Adipocyte (in vitro differentiated cells): ENCODE measurements around the gene DCTN1.

Experiments used
- DNase-seq: peaks from one replicate; pipeline ENCODE4 v3.0.0-alpha.2; 2015; ENCODE audit warnings: low read depth
- H3K27me3 ChIP-seq: replicated peaks from 2 replicates; pipeline ENCODE4 v1.7.0; 2013; ENCODE audit warnings: mild to moderate bottlenecking, low read length, moderate library complexity; ENCODE audit not compliant: control insufficient read depth, insufficient read depth
- H3K36me3 ChIP-seq: 2 replicates; pipeline ENCODE4 v1.7.0; 2013; ENCODE audit warnings: low read length, mild to moderate bottlenecking, moderate library complexity; ENCODE audit not compliant: control insufficient read depth, insufficient read depth, severe bottlenecking
- H3K4me1 ChIP-seq: 2 replicates; pipeline ENCODE4 v1.7.0; 2013; ENCODE audit warnings: mild to moderate bottlenecking, low read length, moderate library complexity; ENCODE audit not compliant: control insufficient read depth, insufficient read depth
- H3K4me3 ChIP-seq: 2 replicates; pipeline ENCODE4 v1.7.0; 2013; ENCODE audit warnings: mild to moderate bottlenecking, low read length, moderate library complexity
- H3K9ac ChIP-seq: 2 replicates; pipeline ENCODE4 v1.7.0; 2013; ENCODE audit warnings: mild to moderate bottlenecking, low read length, moderate library complexity
- H3K9me3 ChIP-seq: 2 replicates; pipeline ENCODE4 v1.7.0; 2013; ENCODE audit warnings: mild to moderate bottlenecking, low read length, moderate library complexity; ENCODE audit not compliant: control insufficient read depth

Gene DCTN1

DNA sequence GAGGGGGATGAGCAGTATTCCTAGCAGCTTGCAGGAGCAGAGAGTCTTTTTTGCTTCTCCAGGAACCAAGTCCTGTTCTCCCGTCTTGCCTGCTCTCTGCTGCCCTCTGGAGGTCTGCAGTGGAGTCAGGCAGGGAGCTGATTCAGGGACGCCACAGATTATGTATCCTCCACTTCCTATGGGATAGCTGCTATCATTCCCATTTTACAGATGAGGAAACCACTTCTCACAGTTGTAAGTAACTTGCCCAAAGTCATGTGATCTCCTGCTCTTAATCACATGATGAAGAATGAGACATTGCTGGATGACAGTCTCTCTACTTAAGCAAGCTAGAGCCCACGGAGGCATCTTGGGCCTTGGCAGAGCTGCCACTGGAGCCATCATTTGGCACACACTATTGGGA lies 45.2 kb downstream of the DCTN1 start:
- no peaks in the 10 kb centered on the region for H3K9me3 ChIP-seq
- peaks cover 2% of the 10 kb centered on the region for H3K36me3 ChIP-seq
- no peaks in the 10 kb centered on the region for H3K27me3 ChIP-seq
- no peak overlapping the region for H3K9ac ChIP-seq
- no peak overlapping the region for H3K4me3 ChIP-seq
- no peaks in the 10 kb centered on the region for H3K4me1 ChIP-seq
- DNase-seq, result peak; percentile 88

DNA sequence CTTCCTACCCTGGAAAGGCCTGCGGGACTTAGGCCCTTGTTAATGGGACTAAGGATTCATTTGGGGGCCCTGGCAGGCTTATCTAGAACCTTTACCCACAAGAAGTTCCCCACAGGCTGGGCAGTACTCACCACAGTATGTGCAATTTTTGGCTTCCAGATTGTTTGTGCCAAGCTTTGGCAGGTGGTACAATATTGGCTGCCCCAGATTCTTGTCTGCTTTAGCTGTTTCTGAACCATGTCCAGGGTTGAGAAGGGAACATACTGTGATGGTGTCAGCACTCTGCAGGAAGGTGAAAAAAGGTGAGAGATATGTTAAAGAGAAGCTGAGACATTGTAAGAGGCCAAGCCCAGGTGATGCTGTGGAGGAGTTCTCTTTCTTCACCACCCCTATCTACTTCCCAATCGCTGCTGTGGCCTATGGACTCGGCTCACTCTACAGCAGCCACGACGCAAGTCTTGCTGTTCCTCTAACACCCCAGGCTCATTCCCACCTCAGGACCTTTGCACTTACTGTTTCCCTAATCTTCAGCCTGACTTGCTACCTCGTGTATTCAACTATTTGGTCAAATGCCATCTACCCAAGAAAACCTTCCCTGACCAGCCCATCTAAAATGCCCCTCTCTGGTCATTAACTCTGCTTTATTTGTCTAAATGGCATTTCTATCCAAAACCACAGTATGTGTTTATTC lies 46.1 kb downstream of the DCTN1 start:
- no peaks in the 10 kb centered on the region for H3K4me1 ChIP-seq
- no peaks in the 10 kb centered on the region for H3K27me3 ChIP-seq
- no peak overlapping the region for H3K4me3 ChIP-seq
- no peak for DNase-seq
- peaks cover 6% of the 10 kb centered on the region for H3K36me3 ChIP-seq
- H3K9ac ChIP-seq, result no peak overlapping the region
- no peaks in the 10 kb centered on the region for H3K9me3 ChIP-seq

DNA sequence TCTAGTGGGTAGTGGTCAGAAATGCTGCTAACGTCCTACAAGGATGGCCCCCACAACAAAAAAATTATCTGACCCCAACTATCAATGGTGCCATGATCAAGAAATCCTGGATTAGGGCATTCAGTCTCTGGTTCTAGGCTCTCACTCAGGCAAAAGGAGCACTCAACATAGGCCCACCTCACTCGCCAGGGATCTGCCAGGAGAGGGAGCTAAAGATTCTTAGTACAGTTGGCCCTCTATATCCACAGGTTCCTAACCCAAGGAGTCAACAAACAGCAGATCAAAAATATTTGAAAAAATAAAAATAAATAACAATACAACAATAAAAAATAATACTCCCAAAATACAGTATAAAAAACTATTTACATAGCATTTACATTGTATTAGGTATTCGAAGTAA lies 46.9 kb downstream of the DCTN1 start:
- H3K27me3 ChIP-seq, result no peaks in the 10 kb centered on the region
- H3K9ac ChIP-seq, result no peak overlapping the region
- DNase-seq, result peak; percentile 34
- peaks cover 6% of the 10 kb centered on the region for H3K36me3 ChIP-seq
- H3K4me3 ChIP-seq, result no peak overlapping the region
- H3K9me3 ChIP-seq, result no peaks in the 10 kb centered on the region
- no peaks in the 10 kb centered on the region for H3K4me1 ChIP-seq

DNA sequence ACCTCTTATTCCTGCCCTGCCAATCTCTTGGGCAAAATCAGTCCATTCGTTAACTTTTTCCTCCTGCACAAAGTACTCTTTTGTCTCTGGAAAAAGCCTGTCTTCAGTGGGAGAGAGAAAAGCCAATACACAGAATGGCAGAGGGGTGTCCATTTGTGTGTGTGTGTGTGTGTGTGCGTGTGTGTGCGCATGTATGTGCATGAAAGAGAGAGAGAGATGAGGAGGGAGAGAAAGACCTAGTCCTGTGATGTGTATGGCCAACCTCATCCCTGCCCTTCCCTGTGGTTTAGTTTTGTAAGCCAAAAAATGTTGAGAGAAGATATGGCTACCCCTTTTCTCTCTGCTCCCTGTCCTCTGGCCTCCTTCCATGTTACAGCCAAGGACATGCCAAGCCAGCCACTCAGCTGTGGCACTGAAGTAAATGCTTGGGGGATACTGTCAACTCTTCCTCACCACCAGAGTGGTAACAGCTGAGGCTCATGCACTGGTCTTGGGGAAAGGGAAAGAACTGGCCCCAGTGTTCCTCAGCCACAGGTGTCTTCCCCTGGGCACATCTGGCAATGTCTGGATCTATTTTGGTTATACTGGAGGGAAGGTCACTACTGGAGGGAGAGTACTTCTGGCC lies 47.4 kb downstream of the DCTN1 start:
- no peaks in the 10 kb centered on the region for H3K9me3 ChIP-seq
- no peak overlapping the region for H3K9ac ChIP-seq
- no peak overlapping the region for H3K4me3 ChIP-seq
- no peaks in the 10 kb centered on the region for H3K27me3 ChIP-seq
- H3K4me1 ChIP-seq, result no peaks in the 10 kb centered on the region
- DNase-seq, result no peak
- H3K36me3 ChIP-seq, result peaks cover 6% of the 10 kb centered on the region

DNA sequence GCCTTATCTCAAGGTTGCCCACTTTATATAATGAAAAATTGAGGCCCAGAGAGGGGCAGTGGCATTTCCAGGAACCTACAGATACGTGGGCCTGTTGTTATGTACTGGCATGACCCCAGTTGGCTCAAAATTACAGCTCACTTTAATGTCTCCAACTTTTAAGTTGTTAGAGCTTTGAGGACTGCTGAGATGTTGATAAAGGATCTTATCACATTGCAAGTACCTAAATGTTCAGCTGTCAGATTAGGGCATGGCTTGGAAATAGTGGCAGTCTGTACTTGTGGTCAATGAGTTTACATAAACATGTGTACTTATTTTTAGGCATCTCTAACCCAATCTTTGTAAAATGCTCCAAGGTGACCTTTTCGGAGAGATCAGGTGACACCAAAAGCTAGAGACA lies 51.5 kb downstream of the DCTN1 start:
- H3K27me3 ChIP-seq, result no peaks in the 10 kb centered on the region
- no peak overlapping the region for H3K4me3 ChIP-seq
- no peak for DNase-seq
- H3K9ac ChIP-seq, result no peak overlapping the region
- H3K36me3 ChIP-seq, result peaks cover 6% of the 10 kb centered on the region
- H3K9me3 ChIP-seq, result no peaks in the 10 kb centered on the region
- no peaks in the 10 kb centered on the region for H3K4me1 ChIP-seq

DNA sequence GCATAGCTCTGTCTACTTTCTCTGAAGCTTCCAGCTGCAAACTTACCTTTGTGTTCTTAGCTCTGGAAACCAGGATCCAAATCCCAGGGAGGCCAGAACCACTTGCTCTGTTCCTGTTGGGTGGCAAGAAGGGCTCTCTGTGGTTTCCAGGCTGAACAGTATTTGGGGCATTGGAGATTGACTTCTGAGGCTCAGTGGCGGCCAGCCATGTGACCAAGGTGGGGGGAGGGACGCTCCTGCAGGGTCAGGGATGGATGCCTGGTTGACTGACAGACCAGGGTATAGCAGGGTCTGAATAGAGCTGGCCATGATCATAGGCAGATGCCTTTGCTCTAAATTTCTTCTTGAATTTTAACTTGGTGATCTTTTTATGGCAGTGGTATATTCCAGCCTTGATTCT lies 52.0 kb downstream of the DCTN1 start:
- Histone ChIP-seq H3K36me3 (peaks cover 6% of the 10 kb centered on the region), H3K4me1 (no peaks in the 10 kb centered on the region), H3K9me3 (no peaks in the 10 kb centered on the region), H3K9ac (no peak overlapping the region), H3K27me3 (no peaks in the 10 kb centered on the region), H3K4me3 (no peak overlapping the region)
- no peak for DNase-seq

DNA sequence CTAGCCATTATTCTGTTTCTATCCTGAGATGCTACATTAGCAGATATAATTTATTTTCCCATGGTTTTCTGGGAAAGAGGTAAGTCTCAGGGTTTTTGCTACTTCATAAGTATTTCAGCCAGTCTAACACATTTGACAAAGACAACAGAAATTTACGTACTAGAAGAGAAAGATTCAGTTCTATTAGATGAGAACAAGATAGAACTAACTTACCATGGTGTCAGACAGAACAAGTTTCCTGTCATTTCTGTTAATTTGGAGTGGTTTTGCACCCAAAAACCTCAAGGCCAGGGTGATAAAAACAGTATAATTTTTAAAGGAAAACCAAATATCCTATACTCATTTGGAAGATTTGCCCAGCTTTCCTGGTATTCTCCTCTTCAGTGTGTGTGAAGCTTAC lies 52.5 kb downstream of the DCTN1 start:
- Histone ChIP-seq H3K36me3 (peaks cover 6% of the 10 kb centered on the region), H3K4me1 (no peaks in the 10 kb centered on the region), H3K4me3 (no peak overlapping the region), H3K9me3 (no peaks in the 10 kb centered on the region), H3K27me3 (no peaks in the 10 kb centered on the region), H3K9ac (no peak overlapping the region)
- no peak for DNase-seq

DNA sequence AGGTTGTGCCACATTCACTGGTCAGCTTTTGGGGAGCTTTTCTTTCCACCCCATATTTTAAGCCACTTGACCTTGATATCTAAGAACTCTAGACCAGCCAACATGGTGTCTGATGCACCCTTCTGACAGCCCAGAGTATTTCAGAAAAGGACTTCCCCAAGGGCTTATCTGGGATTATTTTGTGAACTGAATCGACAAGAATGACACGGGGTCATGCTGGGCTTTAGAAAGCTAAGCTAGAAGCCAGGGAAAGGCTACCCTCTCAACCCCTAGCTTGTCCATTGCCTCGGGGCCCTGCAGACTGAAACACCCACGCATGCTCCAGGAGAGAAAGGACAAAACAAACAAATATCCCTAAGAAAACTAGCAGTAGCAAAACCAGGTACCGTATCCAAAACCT lies 52.9 kb downstream of the DCTN1 start:
- no peak for DNase-seq
- Histone ChIP-seq H3K4me1 (no peaks in the 10 kb centered on the region), H3K9me3 (no peaks in the 10 kb centered on the region), H3K9ac (no peak overlapping the region), H3K36me3 (peaks cover 6% of the 10 kb centered on the region), H3K27me3 (no peaks in the 10 kb centered on the region), H3K4me3 (no peak overlapping the region)

DNA sequence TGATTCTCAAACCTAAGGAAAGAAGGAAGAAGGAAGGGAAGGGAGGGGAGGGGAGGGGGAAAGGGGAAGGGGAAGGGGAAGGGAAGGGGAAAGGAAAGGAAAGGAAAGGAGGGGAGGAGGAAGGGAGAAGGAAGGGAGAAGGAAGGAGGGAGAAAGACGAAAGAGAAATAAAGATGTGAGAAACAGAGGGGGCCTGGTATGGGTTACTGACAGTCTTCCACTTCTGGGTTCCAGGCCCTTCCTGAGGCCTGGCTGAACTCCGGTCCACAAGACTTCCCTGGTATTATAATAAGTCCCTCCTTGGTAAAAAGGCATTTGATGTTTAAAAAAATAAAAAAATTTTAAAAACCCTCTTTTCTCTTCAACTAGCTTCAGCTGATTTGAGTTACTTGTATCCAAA lies 54.3 kb downstream of the DCTN1 start:
- no peak for DNase-seq
- no peak overlapping the region for H3K4me3 ChIP-seq
- no peaks in the 10 kb centered on the region for H3K4me1 ChIP-seq
- H3K9ac ChIP-seq, result no peak overlapping the region
- H3K9me3 ChIP-seq, result no peaks in the 10 kb centered on the region
- H3K27me3 ChIP-seq, result no peaks in the 10 kb centered on the region
- peaks cover 6% of the 10 kb centered on the region for H3K36me3 ChIP-seq

DNA sequence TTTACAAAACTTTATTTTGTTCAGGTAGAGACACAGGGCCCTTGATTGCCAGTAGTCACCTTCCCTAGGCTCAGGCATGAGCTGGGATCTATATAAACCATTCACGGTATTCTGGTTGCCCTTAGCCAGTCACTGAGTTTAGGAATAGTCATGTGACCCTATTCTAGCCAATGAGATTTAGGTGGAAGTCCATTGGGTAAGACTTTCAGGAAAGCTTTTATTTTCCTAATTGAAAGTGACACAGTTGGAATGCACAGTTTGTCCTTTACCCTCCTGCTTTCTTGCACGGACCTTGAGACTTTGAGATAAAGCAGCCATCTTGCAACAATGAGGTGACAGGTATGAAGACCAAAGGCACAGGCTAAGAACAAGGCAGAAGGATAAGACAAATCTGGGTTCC lies 58.4 kb downstream of the DCTN1 start:
- H3K9me3 ChIP-seq, result no peaks in the 10 kb centered on the region
- H3K36me3 ChIP-seq, result no peaks in the 10 kb centered on the region
- no peak overlapping the region for H3K4me3 ChIP-seq
- H3K4me1 ChIP-seq, result peaks cover 4% of the 10 kb centered on the region
- no peaks in the 10 kb centered on the region for H3K27me3 ChIP-seq
- no peak overlapping the region for H3K9ac ChIP-seq
- DNase-seq, result no peak

DNA sequence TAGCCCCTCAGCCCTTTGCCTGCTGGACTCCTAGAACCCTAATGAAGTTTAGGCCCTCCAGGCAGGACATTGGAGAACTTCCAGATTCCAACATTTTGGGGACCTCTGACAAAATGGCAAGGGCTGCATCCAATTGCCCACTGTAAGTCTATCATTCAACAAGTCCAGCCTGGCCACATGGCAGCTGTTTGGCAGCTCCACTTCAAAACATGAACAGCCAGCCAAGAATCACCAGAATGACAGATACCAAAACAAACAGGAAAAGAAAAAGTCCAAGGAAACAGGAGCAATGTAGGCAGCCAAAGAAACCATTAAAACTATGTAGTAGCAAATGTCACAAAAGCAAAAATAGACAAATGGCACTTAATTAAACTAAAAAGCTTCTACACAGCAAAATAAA lies 62.4 kb downstream of the DCTN1 start:
- H3K4me3 ChIP-seq, result no peak overlapping the region
- no peaks in the 10 kb centered on the region for H3K36me3 ChIP-seq
- H3K27me3 ChIP-seq, result no peaks in the 10 kb centered on the region
- no peaks in the 10 kb centered on the region for H3K9me3 ChIP-seq
- H3K4me1 ChIP-seq, result peaks cover 4% of the 10 kb centered on the region
- no peak overlapping the region for H3K9ac ChIP-seq
- DNase-seq, result no peak
